Motor neuron (in vitro differentiated cells): ENCODE data around the gene NECTIN1. TPM values are rescaled to one million over a fixed set of nuclear protein-coding genes. Genes with fewer than 3 reads are reported as not detected.

Source experiments
- ATAC-seq, 8 experiments: fragments of 200-7000 bp; cut with Tn5 transposase; replicated peaks in 6 of 8; 2 replicates each; pipeline ENCODE4 v1.8.0; 2021; ENCODE audit warnings: mild to moderate bottlenecking in 8 of 8, moderate library complexity in 8 of 8
- H3K27ac ChIP-seq, 2 donors: fragments of 250-450 bp; sonication (Bioruptor Pico); 2 replicates each; pipeline ENCODE4 v1.9.0; 2021; ENCODE audit warnings: antibody characterized with exemption in 2 of 2, mild to moderate bottlenecking in 2 of 2, moderate library complexity in 1 of 2
- H3K4me1 ChIP-seq, 2 donors: fragments of 250-450 bp; sonication (Bioruptor Pico); replicated peaks in 1 of 2; 2 replicates each; pipeline ENCODE4 v1.6.1; 2021; ENCODE audit warnings: antibody characterized with exemption in 2 of 2, mild to moderate bottlenecking in 2 of 2, moderate library complexity in 1 of 2
- H3K4me3 ChIP-seq, 5 donors: fragments of 250-450 bp; sonication (Bioruptor Pico); 2 replicates each; pipeline ENCODE4 v1.9.0; 2021; ENCODE audit warnings: antibody characterized with exemption in 5 of 5, mild to moderate bottlenecking in 5 of 5, moderate library complexity in 4 of 5
- WGBS, 10 experiments: fragments of 450-650 bp; shearing (Covaris generic); methylation state at CpG; one replicate each; pipeline ENCODE4 v1.0.0; 2022; 5-methylcytosine and 5-hydroxymethylcytosine counted together
- in situ Hi-C, 9 experiments: fragments of 400-800 bp; cut with MboI; loops; one replicate each; pipeline ENCODE4 v1.15.0; 2021; ENCODE audit warnings: low sequenced_read_pairs in 9 of 9, low pct_unique_long_range_greater_than_20kb in 2 of 9; ENCODE audit not compliant: unreplicated experiment in 9 of 9
- total RNA-seq, 8 experiments: library from RNA; unstranded; fragments of 300-600 nt; gene quantifications; 2 replicates each; pipeline versions ENCODE4 v1.2.3 to v1.2.4, GENCODE V29; 2022

The NECTIN1 gene
- total RNA-seq, 8 experiments from 2014 or later, result 7.2 to 35.9 (median 19.1) TPM

DNA sequence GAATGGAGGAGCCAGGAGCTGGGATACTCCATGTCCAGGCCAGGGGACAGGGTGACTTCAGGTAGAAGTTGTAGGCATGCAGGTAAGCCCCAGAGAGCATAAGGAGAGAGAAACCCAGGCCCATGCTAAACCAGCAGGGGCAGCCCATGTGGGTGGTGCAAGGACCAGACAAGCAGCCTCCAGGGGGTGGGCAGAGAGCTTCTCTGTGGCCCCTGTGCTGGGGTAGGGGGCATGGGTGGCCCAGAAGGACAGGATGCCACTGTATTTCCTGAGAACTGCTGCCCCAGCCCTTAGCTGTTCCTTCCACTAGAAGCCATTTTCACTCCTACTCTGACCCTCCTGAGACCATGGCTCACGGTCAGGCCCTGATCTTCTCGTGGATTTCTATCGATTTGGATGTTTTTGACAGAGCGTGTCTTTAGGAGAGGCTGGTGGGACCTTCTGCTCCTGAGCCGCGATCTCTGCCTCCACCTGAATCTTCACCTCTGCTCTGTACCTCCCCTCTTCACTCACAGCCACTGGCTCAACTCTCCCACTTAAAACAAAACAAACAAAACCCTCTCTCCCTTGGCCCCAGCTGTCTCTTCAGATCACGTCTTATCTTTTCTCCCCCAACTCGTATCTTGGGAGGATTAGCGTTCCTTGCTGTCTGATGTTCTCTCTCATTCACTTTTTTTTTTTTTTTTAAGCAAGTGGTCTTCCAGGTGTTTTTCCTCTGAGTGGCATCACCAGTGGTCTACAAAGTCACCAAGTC, 112.2 kb downstream of the NECTIN1 start:
- 78 to 100% (median 90%) methylated on average over 2 to 9 of the region's 9 CpGs; no CpG with 5 or more reads in 1 of the 10 experiments for WGBS, 10 experiments

DNA sequence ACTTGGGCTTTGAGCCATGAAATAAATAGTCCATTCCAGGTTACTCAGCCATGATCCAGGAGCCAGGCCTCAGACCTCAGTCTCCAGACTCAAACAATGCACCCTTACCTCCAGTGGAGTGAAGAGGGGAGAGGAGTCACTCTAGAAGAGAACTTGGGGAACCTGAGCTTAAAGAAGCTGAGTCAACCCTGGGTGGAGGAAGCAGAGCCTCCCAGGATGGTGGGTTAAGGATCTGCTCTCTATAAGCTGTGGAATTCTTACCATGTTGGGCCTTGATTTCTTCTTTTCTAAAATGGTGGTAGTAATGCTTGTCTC, 113.2 kb downstream of the NECTIN1 start:
- in situ Hi-C loops, result no loop called here
- Histone ChIP-seq H3K4me3 (no peak overlapping the region), H3K27ac (no peak overlapping the region), H3K4me1 (peaks cover 21 to 29% of the 10 kb centered on the region in 2 donors)
- peak in 2 of 8 experiments; percentile 32 to 52 for ATAC-seq

More for the DNA sequence above, 112.2 kb downstream of the NECTIN1 start:
- Histone ChIP-seq H3K27ac (no peak overlapping the region), H3K4me3 (no peak overlapping the region), H3K4me1 (peaks cover 21 to 29% of the 10 kb centered on the region in 2 donors)
- in situ Hi-C loops, result no loop called here
- ATAC-seq, result no peak

DNA sequence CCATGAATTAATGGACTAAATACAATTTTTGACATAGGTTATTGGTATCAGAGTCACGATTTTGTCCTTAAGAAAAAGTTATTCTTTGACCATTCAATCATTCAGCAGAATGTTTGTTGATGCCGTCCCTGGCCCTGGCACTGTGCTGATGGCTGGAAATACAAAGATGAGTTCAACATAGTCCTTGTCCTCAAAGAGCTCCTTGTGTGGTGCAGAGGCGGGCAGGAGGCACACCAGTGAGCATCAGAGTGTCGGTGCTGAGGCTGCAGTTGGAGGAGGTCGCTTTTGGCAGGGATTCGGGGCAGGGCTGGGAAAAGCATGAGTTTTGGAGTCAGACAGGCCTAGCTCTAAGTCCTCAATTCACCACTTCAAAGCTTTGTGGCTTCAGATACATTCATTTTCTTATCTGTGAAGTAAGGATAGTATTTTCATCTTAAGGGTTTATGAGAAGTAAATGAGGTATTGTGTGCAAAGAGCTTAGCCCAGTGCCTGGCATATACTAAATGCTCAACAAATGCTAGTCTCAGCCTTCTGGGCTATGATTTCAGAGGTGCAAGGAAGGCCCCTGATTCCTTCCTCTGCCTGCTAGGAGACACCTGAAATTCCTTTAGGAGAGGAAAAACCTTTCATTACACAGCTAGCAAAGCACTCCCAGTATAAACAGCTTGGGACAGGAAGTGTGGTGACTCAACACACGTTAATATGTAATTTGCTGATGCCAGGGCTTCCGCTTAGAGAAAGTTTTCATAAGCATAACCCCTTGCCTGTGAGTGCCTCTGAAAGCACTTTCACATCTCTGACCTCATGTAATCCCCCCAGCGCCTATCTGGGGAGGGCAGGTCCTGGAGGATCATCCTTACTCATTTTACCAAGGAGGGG, 113.8 kb downstream of the NECTIN1 start:
- H3K4me3 ChIP-seq, result no peak overlapping the region
- peaks cover 21 to 29% of the 10 kb centered on the region in 2 donors for H3K4me1 ChIP-seq
- ATAC-seq, result peak in 6 of 8 experiments; percentile 28 to 99 (median 48)
- WGBS, 10 experiments, result 0 to 92% (median 80%) methylated on average over 1 to 9 of the region's 9 CpGs; no CpG with 5 or more reads in 1 of the 10 experiments
- no peak overlapping the region for H3K27ac ChIP-seq
- in situ Hi-C loops, result no loop called here

DNA sequence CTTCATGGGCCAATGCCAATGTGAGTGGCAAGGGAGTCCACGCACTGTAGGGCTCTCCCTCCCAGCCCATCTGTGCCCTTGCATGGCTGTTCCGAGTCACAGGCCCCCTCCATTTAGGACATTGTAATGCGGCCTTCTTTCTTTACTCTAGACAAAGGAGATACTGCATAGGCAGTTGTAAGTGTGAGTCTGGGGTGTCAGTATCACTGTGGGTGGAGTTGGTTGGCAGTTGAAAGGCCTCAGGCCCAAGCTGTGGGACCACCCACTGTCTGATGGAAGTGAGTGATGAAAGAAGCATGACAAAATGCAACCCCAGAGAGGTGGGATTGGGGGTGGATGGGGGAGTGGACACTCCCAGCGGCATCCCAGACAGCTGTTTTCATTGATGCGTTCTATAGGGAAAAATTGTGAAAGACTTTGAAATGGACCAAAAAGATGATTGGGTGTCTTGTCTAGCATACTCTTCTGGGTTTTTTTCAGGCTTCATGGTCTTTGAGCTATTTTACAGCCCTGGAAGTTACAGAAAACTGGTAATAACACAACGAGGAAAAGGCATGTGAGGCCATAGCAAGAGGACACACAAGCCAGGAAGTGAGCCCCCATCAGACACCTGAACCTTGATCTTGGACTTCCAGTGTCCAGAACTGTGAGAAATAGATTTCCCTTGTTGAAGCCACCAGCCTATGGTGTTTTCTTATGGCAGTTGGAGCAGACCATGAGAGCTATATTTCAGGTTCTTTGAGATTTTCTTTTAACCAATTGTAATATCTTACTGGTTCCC, 114.6 kb downstream of the NECTIN1 start:
- no peak overlapping the region for H3K4me3 ChIP-seq
- H3K4me1 ChIP-seq, result peaks cover 21 to 29% of the 10 kb centered on the region in 2 donors
- no peak overlapping the region for H3K27ac ChIP-seq
- ATAC-seq, result peak in 4 of 8 experiments; percentile 39 to 67 (median 65)
- in situ Hi-C loops, result no loop called here
- 20 to 100% (median 53%) methylated on average over 1 to 4 of the region's 6 CpGs; no CpG with 5 or more reads in 3 of the 10 experiments for whole genome bisulfite sequencing, 10 experiments

DNA sequence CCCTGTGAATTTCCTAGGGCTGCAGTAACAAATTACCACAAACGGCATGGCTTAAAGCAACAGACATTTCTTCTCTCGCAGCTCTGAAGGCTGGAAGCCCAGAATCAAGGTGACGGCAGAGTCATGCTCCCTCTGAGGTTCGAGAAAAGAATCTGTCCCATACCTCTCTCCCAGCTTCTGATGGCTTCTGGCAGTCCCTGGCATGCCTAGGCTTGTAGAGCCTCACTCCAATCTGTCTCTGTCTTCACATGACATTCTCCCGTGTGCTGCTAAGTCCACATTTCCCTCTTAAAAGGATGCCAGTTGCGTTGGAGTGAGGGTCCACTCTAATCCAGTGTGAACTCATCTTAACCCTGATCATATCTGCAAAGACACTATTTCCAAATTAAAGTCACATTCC, 116.2 kb downstream of the NECTIN1 start:
- Histone ChIP-seq H3K27ac (no peak overlapping the region), H3K4me3 (no peak overlapping the region), H3K4me1 (peaks cover 21 to 26% of the 10 kb centered on the region in 2 donors)
- 0 to 100% (median 73%) methylated on average over 1 to 5 of the region's 6 CpGs; no CpG with 5 or more reads in 2 of the 10 experiments for WGBS, 10 experiments
- in situ Hi-C loops, result no loop called here
- ATAC-seq, result no peak

DNA sequence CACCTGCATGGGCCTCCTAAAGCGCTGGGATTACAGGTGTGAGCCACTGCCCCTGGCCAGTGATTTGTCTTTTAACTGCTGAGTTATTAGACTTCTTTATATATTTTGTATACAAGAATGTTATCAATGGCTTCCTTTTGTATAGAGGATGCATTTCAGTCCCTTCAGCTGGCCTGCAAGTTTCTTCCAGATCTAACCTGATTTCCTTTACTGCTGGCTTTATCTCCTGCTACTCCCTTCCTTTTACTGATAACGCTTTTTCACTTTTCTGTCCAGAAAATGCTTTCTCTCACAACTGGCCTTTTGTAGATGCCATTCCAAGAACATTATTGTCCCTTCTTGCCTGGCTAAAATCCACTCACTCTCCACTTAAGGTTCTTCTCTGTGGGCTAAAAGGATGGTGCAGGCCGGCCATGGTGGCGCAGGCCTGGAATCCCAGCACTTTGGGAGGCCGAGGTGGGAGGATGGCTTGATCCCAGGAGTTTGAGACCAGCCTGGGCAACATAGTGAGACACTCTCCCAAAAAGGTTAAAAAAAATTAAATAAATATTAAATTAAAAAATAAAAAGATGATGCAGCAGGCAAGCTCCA, 118.1 kb downstream of the NECTIN1 start:
- Histone ChIP-seq H3K27ac (no peak overlapping the region), H3K4me3 (no peak overlapping the region), H3K4me1 (peaks cover 25 to 28% of the 10 kb centered on the region in 2 donors)
- WGBS, 10 experiments, result 64 to 100% (median 96%) methylated on average over 1 to 5 of the region's 5 CpGs; no CpG with 5 or more reads in 2 of the 10 experiments
- ATAC-seq, result no peak
- in situ Hi-C loops, result no loop called here

DNA sequence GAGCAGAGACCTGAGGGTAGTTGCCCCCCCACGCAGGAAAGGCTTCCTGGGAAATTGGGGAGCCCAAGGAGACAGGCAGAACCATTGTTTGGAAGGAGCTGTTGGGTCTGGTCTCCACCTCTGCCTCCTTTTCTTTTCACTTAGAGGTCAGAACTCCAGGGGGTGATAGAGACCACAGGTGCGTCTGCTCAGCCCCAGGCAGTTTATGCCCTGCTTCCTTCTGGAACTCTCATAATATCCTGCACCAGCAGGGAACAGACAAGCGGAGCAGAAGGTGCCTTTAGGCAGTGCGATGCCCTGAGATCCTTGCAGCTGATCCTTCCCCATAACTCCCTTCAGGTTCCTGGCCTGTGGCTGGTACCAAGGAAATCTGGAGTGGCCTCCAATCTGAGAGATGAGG, 120.2 kb downstream of the NECTIN1 start:
- peaks cover 30 to 31% of the 10 kb centered on the region in 2 donors for H3K4me1 ChIP-seq
- no peak overlapping the region for H3K4me3 ChIP-seq
- H3K27ac ChIP-seq, result no peak overlapping the region
- in situ Hi-C loops, result no loop called here
- WGBS, 10 experiments, result 21 to 100% (median 85%) methylated on average over 1 to 3 of the region's 4 CpGs; no CpG with 5 or more reads in 4 of the 10 experiments
- no peak for ATAC-seq

DNA sequence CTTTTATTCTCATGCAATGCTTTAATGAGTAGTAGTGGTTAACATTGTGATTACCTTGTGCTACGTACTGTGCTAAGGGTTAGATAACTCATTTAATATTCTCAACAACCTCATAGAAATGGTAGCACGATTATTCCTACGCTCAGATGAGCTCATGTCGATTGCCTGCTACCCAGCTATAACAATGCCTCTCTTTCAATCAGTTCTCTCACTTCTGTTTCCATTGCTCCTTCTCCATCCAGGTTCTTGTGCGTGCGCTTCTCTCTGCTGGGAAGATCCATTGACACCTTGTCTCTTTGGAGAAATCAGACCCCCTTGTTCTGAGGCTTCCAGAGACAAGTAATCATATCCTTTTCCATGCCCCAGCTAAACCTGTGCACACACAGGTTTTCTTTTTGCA, 120.8 kb downstream of the NECTIN1 start:
- in situ Hi-C loops, result no loop called here
- Histone ChIP-seq H3K4me3 (no peak overlapping the region), H3K4me1 (peaks cover 30% of the 10 kb centered on the region in 2 donors), H3K27ac (no peak overlapping the region)
- 46 to 100% (median 81%) methylated on average over 1 to 5 of the region's 6 CpGs for WGBS, 10 experiments
- ATAC-seq, result no peak

DNA sequence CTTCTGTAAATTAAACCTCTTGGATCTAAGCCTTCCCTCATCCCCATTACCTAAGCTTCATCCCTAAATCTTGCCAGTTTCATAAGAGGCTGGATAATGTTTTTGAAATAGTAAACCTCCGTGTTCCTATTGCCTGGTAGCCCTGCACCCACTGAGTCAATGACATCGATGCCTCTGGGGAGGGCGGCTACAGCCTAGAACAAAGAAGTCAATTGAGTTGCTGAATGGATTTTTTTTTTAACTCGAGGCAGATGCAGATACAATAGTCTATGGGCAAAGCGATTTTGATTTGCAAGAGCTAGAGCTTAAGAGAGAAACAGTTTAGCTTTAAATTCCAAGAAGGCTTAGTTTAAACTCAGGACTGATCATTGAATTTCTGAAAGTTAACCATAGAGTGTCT, 121.3 kb downstream of the NECTIN1 start:
- Histone ChIP-seq H3K27ac (no peak overlapping the region), H3K4me1 (peaks cover 30% of the 10 kb centered on the region in 2 donors), H3K4me3 (no peak overlapping the region)
- WGBS, 10 experiments, result 0 to 19% (median 9%) methylated on average over 1 to 5 of the region's 5 CpGs; no CpG with 5 or more reads in 1 of the 10 experiments
- peak in 2 of 8 experiments; percentile 63 to 85 for ATAC-seq
- in situ Hi-C loops, result no loop called here

DNA sequence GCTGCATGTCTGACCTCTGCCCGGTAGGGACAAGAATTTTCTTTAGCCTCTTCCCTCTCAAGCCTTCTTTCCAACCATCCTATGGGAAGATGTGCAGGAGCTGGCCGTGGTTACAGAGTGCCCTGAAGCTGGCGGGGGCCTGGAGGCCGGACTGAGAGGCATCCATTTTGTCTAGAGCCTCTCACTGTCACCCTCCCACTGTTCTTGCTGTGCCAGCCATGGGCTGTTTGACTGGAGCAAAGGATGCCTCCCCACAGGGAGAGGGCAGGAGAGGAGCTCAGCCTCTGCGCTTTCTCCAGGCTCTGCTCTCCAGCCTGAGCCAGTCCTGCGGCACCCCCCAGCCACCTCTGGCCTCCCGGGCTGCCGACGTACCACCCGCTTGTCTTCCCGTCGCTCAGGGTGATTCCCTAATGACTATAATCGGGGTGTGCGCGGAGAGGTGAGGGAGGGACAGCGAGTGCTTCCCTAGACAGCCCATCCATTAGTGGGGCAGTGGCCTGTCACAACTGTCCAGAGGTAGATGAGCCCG, 123.8 kb downstream of the NECTIN1 start:
- H3K4me1 ChIP-seq, result peaks cover 34 to 38% of the 10 kb centered on the region in 2 donors
- 33 to 100% (median 71%) methylated on average over 1 to 11 of the region's 17 CpGs; no CpG with 5 or more reads in 6 of the 10 experiments for WGBS, 10 experiments
- peak in 5 of 8 experiments; percentile 89 to 95 (median 94) for ATAC-seq
- no peak overlapping the region for H3K4me3 ChIP-seq
- H3K27ac ChIP-seq, result peak overlapping the region; percentile 12 to 59
- in situ Hi-C loops, result no loop called here

DNA sequence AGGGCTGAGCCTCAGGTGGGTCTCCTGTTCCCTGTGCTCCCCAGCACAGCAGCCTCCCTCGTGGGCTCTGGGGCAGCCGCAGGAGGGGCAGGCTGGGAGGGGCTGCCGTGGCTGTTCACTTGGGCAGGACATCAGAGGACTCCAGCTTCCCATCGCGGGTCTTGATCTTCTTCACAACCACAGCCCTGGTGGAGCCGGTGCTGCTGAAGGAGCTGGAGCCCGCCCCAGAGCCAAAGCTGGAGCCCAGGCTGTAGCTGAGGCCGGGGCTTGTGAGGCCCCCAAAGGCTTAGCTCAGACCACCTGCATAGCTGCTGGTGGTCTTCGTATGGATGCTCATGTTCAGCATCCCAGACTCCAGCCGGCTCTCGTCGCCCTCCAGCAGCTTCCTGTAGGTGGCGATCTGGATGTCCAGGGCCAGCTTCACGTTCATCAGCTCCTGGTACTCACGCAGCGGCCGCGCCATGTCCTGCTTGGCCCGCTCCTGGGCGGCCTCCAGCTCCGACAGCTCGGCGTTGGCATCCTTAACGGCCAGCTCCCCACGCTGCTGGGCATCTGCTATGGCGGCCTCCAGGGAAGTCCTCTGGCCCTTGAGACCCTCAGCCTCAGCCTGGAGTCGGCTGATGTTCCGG, 126.1 kb downstream of the NECTIN1 start:
- in situ Hi-C loops, result no loop called here
- no peak overlapping the region for H3K4me3 ChIP-seq
- 30 to 100% (median 86%) methylated on average over 1 to 12 of the region's 28 CpGs; no CpG with 5 or more reads in 6 of the 10 experiments for WGBS, 10 experiments
- H3K27ac ChIP-seq, result no peak overlapping the region
- peaks cover 35 to 40% of the 10 kb centered on the region in 2 donors for H3K4me1 ChIP-seq
- no peak for ATAC-seq
